Psoas muscle (tissue), 8 donors: ENCODE data around the gene SMAD1. TPM values are rescaled to one million over a fixed set of nuclear protein-coding genes. Genes with fewer than 3 reads are reported as not detected.
A peak's percentile ranks its signal among the peaks of the same experiment; 100 is the strongest.

ENCODE experiments used
- ATAC-seq, 4 donors: fragments of 200-7000 bp; cut with Tn5 transposase; one replicate each; pipeline ENCODE4 v1.9.1; 2020; ENCODE audit warnings: moderate library complexity in 3 of 4, mild to moderate bottlenecking in 2 of 4
- DNase-seq, 2 donors: peaks; one replicate each; pipeline ENCODE4 v3.0.0-alpha.2; 2020
- H3K27ac ChIP-seq: fragments of 200-600 bp; one replicate; pipeline ENCODE4 v1.8.0; 2022
- H3K27me3 ChIP-seq, 3 donors: fragments of 200-600 bp in 1 of 3; one replicate each; pipeline versions ENCODE4 v1.6.1 to v1.8.0; 2013 to 2022; ENCODE audit warnings: low read length in 2 of 3, mild to moderate bottlenecking in 2 of 3, moderate library complexity in 1 of 3; ENCODE audit not compliant: insufficient read depth in 3 of 3
- H3K36me3 ChIP-seq, 2 donors: fragments of 200-600 bp in 1 of 2; one replicate each; pipeline versions ENCODE4 v1.6.1 to v1.8.0; 2013 to 2022; ENCODE audit warnings: low read depth in 1 of 2, mild to moderate bottlenecking in 1 of 2, moderate library complexity in 1 of 2; ENCODE audit not compliant: insufficient read depth in 1 of 2
- H3K4me1 ChIP-seq: fragments of 200-600 bp; one replicate; pipeline ENCODE4 v1.8.0; 2022
- H3K4me3 ChIP-seq: fragments of 200-600 bp; one replicate; pipeline ENCODE4 v1.8.0; 2022; ENCODE audit warnings: mild to moderate bottlenecking
- H3K9me3 ChIP-seq: fragments of 200-600 bp; one replicate; pipeline ENCODE4 v1.8.0; 2022
- WGBS, 3 donors: extraction: QIAGEN DNeasy Blood & Tissue Kit; methylation state at CpG; one replicate each; pipeline versions ENCODE4 v1.1.6 to v1.1.7; 2013; 5-methylcytosine and 5-hydroxymethylcytosine counted together
- intact Hi-C, 2 donors: fragments of 100-400 bp; cut with DNase I; formaldehyde crosslinking; loops; one replicate each; pipeline versions ENCODE4 v1.11.0 to v1.14.2; 2022
- polyA plus RNA-seq, 3 donors: library from polyadenylated mRNA; stranded (reverse); fragments of 200-250 nt; gene quantifications; one replicate each; pipeline ENCODE4 v1.2.3, GENCODE V29; 2013
- total RNA-seq, 4 donors: library from RNA; stranded (reverse); fragmentation: NEBNext Ultra II Directional in 2 of 4; extraction: Animal tissue kit (Norgen Biotek cat#: 25700) in 2 of 4; gene quantifications; one replicate each; pipeline versions ENCODE4 v1.2.1 to v1.2.4, GENCODE V29; 2021 to 2023
- TF ChIP-seq, protein P1 (sequence below): fragments of 200-600 bp; IDR thresholded peaks from one replicate; pipeline ENCODE4 v1.8.0; 2022; ENCODE audit warnings: antibody characterized with exemption
- donor health status: healthy with polysubstance abuse.
- donor health status: DM: no; HTN: no; CAD: no; lungs with moderate emphysema.
- donor health status: Bipolar disorder and iron deficiency.
- donor health status: healthy.
- donor health status: DM: yes; HTN: yes; CAD: no.
- donor health status: DM: no; HTN: no; CAD: no.
- donor health status: DM: no; HTN: no; CAD: no.
- donor health status: DM: yes; HTN: yes; CAD: no.

The SMAD1 gene
- total and polyA plus RNA-seq, 7 donors: 5.0 to 30.6 (median 17.2) TPM

DNA sequence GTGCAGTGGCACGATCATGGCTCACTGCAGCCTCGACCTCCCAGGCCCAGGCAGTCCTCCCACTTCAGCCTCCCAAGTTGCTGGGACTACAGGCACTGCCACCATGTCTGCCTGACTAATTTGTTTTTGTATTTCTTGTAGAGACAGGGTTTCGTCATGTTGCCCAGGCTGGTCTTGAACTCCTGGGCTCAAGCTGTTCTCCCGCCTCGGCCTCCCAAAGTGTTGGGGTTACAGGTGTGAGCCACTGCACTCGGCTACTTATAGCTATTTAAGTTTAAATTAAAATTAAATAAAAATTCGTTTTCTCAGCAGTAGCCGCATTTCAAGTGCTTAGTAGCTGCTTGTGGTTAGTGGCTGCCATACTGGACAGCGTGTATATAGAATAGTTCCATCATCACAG lies 3.5 kb downstream of the SMAD1 start:
- intact Hi-C loops: loop anchor here in 1 of 2 donors (10.0 kb wide), 1 partner anchor 130 kb away; the partner anchor contains the start of gene MMAA
- no peaks in the 10 kb centered on the region for H3K9me3 ChIP-seq
- H3K4me3 ChIP-seq: peak overlapping the region; percentile 98
- DNase-seq (no peak), ATAC-seq (no peak)
- H3K4me1 ChIP-seq: peaks cover 75% of the 10 kb centered on the region
- no peaks in the 10 kb centered on the region for H3K27me3 ChIP-seq
- 83 to 89% (median 84%) methylated on average over 9 of the region's 9 CpGs for WGBS, 3 donors
- peak overlapping the region; percentile 99 for H3K27ac ChIP-seq
- peaks cover 0 to 3% of the 10 kb centered on the region in 2 donors for H3K36me3 ChIP-seq
- TF ChIP-seq, protein P1, sequence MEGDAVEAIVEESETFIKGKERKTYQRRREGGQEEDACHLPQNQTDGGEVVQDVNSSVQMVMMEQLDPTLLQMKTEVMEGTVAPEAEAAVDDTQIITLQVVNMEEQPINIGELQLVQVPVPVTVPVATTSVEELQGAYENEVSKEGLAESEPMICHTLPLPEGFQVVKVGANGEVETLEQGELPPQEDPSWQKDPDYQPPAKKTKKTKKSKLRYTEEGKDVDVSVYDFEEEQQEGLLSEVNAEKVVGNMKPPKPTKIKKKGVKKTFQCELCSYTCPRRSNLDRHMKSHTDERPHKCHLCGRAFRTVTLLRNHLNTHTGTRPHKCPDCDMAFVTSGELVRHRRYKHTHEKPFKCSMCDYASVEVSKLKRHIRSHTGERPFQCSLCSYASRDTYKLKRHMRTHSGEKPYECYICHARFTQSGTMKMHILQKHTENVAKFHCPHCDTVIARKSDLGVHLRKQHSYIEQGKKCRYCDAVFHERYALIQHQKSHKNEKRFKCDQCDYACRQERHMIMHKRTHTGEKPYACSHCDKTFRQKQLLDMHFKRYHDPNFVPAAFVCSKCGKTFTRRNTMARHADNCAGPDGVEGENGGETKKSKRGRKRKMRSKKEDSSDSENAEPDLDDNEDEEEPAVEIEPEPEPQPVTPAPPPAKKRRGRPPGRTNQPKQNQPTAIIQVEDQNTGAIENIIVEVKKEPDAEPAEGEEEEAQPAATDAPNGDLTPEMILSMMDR: no peak

DNA sequence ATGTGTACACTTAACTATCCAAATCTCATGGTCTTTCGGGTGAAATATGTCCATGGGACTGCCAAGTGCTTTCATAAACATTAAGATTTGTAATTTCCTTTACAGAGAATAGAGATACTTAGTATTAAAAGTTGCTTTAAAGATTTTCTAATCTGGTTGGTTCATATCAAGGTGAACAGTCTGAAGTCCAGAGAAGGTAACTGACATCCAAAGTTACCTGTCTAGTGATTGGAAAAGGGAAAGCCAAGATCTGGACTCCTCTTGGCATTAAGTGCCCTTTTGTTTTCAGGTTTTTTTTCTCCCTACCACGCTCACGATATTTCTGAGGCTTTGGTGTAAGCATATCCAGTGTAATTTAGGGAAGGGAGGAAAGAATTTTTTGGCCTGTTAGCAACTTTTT lies 5.0 kb downstream of the SMAD1 start:
- TF ChIP-seq, protein P1: no peak
- ATAC-seq: no peak
- Histone ChIP-seq H3K27me3 (no peaks in the 10 kb centered on the region), H3K9me3 (no peaks in the 10 kb centered on the region), H3K36me3 (no peaks in the 10 kb centered on the region), H3K27ac (no peak overlapping the region), H3K4me3 (no peak overlapping the region), H3K4me1 (peaks cover 80% of the 10 kb centered on the region)
- 41 to 55% (median 48%) methylated on average over 3 of the region's 3 CpGs for WGBS, 3 donors
- no peak for DNase-seq
- intact Hi-C loops: loop anchor here in 1 of 2 donors (10.0 kb wide), 1 partner anchor 128 kb away; the partner anchor contains the start of gene MMAA

DNA sequence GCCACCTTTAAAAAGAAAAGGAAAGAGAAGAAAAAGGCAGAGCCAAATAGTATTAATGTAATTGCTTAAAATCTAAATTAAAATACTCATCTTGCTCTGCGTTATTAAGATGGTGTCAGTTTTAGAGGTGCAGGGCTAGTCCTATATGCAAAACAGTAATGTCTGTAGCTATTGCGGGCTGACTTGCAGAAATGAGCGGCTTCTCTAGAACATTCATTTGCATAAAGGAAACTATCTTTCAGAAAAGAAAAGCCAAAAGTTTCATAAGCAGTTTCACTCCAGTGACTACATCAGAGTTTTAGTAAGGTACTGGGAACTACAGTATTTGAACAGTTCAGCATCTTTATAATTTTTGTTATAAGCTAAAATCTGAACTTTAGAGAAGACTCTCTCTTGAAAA lies 6.0 kb downstream of the SMAD1 start:
- DNase-seq (no peak), ATAC-seq (no peak)
- TF ChIP-seq, protein P1: no peak
- 62 to 79% (median 68%) methylated on average over 3 of the region's 3 CpGs for WGBS, 3 donors
- no peaks in the 10 kb centered on the region for H3K27me3 ChIP-seq
- H3K4me1 ChIP-seq: peaks cover 85% of the 10 kb centered on the region
- no peaks in the 10 kb centered on the region for H3K36me3 ChIP-seq
- H3K4me3 ChIP-seq: peak overlapping the region; percentile 27
- H3K9me3 ChIP-seq: no peaks in the 10 kb centered on the region
- intact Hi-C loops: loop anchor here in 1 of 2 donors (10.0 kb wide), 1 partner anchor 127 kb away; the partner anchor contains the start of gene MMAA
- H3K27ac ChIP-seq: no peak overlapping the region

DNA sequence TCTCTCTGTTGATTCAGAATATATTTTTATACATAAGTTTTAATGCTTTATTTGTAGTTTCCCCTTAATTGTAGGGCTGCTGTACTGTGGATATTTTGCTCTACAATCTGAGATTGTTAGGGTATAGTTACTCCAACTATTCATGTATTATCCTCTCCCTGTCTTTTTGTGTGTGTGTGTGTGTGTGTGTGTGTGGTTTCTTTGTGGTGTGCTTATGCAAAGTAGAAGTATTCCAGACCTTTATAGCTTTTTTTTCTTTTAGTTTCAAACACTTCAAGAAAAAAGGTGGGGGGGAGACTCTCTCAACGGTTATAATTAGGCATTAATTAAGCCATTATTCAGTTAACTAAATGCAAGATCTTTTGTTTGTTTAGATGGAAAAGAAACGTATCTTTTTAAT lies 6.7 kb downstream of the SMAD1 start:
- peaks cover 88% of the 10 kb centered on the region for H3K4me1 ChIP-seq
- WGBS, 3 donors: 63 to 73% (median 69%) methylated on average over 2 of the region's 2 CpGs
- no peak for ATAC-seq
- no peak overlapping the region for H3K4me3 ChIP-seq
- TF ChIP-seq, protein P1: no peak
- no peak for DNase-seq
- intact Hi-C loops: loop anchor here in 1 of 2 donors (10.0 kb wide), 1 partner anchor 126 kb away; the partner anchor contains the start of gene MMAA
- H3K36me3 ChIP-seq: no peaks in the 10 kb centered on the region
- no peaks in the 10 kb centered on the region for H3K9me3 ChIP-seq
- H3K27ac ChIP-seq: no peak overlapping the region
- no peaks in the 10 kb centered on the region for H3K27me3 ChIP-seq

DNA sequence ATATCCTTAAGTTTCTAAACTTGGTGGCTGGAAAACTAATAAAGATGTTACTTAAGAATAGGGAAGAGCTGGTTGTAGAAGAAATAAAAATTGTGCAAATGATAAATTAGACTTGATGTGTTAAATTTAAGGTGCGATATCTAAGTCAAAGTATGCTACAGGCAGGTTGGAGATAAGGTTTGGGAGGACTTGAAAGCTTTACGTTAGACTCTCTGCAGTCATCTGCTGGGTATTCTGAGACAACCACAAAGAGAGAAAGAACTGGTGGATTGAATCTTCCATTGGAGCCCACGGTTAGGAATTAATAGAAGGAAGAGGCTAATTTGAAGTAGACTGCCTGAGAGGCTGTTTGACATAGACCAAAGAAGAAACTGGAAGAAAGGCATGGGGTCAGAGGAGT lies 7.9 kb downstream of the SMAD1 start:
- Histone ChIP-seq H3K36me3 (no peaks in the 10 kb centered on the region), H3K27ac (no peak overlapping the region), H3K9me3 (no peaks in the 10 kb centered on the region), H3K4me1 (peaks cover 75% of the 10 kb centered on the region), H3K27me3 (no peaks in the 10 kb centered on the region), H3K4me3 (no peak overlapping the region)
- 85 to 89% (median 88%) methylated on average over 3 of the region's 3 CpGs for WGBS, 3 donors
- ATAC-seq: no peak
- intact Hi-C loops: loop anchor here in 1 of 2 donors (10.0 kb wide), 1 partner anchor 125 kb away; the partner anchor contains the start of gene MMAA
- DNase-seq: no peak
- TF ChIP-seq, protein P1: no peak
